ENCODE data around the gene TMEM253.

The TMEM253 gene
- total RNA-seq, result 0.07 to 1.9 reads per million in 2 donors

DNA sequence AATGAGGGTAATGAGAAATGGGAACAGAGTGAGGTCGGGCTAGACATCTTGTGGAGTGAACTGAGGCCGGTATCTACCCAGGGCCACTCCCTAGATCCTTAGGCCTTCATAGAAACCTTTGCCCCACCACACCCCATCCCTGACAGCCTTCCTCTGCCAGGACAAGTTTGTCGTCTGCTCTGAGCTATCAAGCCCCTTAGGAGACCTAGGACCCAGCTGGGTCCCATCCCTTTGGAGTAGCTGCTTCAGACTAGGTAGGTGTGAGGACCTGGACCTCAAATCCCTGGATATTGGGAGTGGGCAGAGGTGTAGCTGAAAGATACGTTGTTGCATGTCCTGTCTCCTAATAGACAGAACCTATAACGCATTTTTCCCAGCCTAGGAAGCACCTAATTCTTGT lies at the start of gene TMEM253:
Gene TMEM253, plus strand, starts transcription at position 136 of the 400 bp plus-strand sequence. CDS start 278 bp downstream, outside the sequence.
- no peak for DNase-seq

- DNase-seq, result no peak
Observed at GRCh38 chr14:21053184-21054122, 47.4 kb upstream of the TMEM253 start.

DNA sequence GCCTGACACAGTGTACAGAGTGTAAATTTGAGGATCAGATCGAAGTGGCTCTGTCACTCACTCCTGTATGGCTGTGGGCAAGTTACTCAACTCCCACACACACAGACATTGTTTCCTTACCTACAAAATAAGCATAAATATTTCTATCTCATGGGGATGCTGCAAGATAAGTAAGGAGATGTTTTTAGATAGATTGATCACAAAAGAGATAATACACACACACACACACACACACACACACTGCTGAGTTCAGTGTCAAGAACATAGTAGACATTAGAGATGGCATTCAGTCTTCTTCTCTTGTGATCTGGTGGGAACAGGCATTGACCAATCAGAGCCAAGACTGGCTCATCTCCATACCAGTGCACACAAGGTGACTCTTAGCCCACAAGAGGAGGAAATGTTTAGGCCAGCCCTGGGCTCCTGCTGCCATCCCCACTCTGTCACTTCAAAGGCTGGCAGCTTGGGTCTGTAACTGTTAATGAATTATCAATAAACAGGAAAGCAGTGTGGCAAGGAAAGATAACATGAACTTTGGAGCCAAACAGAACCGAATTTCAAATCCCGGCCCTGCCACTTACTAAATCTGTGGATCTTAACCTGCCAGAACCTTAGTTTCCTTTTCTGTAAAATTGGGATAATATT lies 46.6 kb upstream of the TMEM253 start:
- no peak for DNase-seq

DNA sequence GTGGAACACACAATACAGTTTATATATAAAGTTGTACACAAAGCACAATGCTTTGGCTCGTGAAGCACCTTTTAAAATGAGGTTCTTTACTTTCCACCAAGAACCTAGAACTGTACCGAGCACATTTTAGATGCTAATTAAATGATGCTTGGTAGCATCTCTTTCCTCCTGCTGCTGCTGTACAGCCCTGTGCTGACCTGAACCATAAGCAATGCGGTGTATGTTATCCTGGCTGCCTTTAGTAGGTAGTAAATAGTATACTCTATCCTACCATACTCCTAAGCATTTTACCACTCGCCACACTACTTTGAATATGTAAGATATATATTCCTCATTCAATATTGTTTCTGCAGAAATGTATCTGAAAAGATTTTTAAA lies 46.1 kb upstream of the TMEM253 start:
- DNase-seq, result no peak

GRCh38 chr14:21055432-21056117 lies 45.3 kb upstream of the TMEM253 start:
- no peak for DNase-seq

- DNase-seq, result no peak
Observed at GRCh38 chr14:21056520-21057163, 44.2 kb upstream of the TMEM253 start.

DNA sequence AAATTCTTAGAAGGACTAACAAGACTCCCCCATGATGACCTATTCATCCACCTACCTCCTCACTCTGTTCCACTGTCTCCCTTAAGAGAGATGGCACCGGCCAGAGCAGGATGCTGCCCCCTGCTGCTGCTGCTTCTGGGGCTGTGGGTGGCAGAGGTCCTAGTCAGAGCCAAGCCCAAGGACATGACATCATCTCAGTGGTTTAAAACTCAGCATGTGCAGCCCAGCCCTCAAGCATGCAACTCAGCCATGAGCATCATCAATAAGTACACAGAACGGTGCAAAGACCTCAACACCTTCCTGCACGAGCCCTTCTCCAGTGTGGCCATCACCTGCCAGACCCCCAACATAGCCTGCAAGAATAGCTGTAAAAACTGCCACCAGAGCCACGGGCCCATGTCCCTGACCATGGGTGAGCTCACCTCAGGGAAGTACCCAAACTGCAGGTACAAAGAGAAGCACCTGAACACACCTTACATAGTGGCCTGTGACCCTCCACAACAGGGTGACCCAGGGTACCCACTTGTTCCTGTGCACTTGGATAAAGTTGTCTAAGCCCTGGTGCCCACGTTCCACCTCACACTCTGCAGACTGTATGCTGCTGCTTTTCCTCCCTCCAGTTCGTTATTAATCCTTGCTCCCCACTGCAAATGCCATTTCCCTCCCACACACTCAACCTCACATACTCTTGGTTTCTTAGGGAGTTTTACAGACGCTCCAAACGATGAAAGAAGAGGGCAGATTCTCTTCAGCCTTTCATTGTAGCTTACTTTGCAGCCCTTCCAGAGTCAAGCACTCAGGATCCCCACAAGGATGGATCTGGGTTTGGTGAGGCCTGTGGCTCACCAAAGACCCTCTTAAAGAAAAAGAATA lies 42.8 kb upstream of the TMEM253 start, which contains the start of gene RNASE8:
Gene RNASE8, plus strand, starts transcription at position 20 of the 873 bp plus-strand sequence. Its CDS starts 71 bp downstream, at position 91.
- no peak for DNase-seq

- no peak for DNase-seq
Observed at GRCh38 chr14:21058903-21059302, 42.0 kb upstream of the TMEM253 start.

GRCh38 chr14:21059842-21060613 lies 40.8 kb upstream of the TMEM253 start:
- DNase-seq, result no peak

- DNase-seq, result no peak
Observed at GRCh38 chr14:21060614-21061346, 40.1 kb upstream of the TMEM253 start.

DNA sequence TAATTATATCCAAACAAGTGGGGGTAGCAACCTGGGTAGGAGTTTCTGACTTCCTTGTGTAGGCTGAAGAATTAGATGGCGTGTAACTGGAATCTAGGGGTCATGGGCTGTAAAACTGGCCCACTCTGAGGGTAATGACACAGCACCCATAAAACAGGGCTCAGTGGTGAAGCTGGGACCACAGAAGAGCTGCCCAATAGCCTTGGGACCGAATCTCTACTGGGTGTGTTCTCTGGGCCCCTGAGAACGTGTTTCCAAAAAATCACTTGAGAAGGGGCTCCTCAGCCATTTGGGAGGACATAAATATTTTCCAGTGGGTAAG lies 39.6 kb upstream of the TMEM253 start:
- no peak for DNase-seq

- DNase-seq, result no peak
Observed at GRCh38 chr14:21063479-21063878, 37.4 kb upstream of the TMEM253 start.

DNA sequence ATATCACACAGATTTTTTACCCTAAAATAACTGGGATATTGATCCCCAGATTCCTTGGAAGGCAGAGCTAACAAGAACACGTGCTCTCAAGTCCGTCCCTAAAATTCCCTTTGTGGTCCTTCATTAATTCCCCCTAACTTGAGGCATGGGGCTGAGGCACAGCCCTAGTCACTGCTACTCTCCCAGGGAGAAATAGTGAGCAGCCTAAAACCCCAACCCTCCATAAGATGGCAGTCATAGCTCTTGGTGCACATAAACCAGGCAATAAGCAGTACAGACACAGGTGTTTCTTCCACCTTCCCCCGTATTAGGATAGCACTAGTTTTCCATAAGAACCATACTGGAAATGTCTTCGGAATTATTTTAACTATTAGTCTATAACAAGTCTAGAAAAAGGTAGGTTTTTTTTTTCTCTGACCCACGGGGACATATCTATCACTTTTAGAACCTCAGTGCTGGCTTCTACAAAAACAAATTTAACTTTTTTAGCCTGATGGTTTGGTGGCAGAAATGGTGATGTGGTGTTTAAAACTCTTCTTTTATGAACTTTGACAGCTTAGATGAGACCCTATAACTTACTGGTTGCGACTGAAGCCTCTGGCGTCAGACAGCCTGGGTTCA lies 33.9 kb upstream of the TMEM253 start:
- no peak for DNase-seq

DNA sequence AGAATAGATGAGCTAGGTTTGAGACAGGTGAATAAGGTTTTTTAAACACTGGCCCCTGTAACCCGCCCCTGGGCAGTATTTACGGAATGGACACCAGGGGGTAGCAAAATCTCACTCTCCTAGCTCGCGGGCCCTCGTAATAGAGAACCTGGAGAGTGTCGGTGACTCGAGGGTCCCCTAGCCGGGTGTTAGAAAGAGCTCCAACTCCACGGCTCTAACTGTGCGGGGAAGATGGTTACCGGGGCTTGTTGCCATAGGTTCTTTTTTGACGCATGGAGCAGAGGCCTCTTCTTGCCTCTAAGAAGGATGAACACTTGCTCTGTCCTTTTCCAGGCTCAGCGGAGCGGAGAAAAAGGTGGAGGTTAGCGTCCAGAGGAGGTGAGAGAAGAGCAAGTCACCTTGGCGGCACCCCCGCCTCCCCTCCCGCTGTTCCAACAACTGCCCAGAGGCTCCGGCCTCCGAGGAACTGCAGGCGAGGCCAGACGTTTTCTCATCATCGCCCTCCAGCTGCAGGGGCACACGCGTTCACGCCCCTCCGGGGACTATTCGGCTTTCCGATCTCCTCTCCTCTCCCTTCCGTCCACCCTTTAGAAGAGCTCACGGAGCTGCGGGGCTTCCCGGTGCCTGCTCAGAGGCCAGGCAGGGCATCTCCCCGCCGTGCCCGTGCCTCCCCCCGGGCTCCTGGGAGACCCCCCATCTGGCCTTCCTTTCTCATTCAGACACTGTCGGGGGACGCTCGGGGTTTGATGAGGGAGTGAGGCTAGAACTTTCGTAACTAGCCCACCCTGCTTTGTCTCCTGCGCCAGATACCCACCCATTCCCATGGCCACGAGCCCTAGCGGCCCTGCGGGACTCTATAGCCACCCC lies 32.1 kb upstream of the TMEM253 start:
- DNase-seq, result peak; percentile 45

GRCh38 chr14:21069388-21070082 lies 31.3 kb upstream of the TMEM253 start:
- DNase-seq, result peak; percentile 32

GRCh38 chr14:21070083-21070609 lies 30.7 kb upstream of the TMEM253 start, which contains the start of gene ARHGEF40:
ARHGEF40 (plus strand) TSS chr14:21070304; CDS start chr14:21070397, 93 bp downstream.
- peak; percentile 26 for DNase-seq

- no peak for DNase-seq
Observed at GRCh38 chr14:21070610-21071224, 30.1 kb upstream of the TMEM253 start.
